ENCODE measurements around the gene UGT1A7.

Gene UGT1A7

DNA sequence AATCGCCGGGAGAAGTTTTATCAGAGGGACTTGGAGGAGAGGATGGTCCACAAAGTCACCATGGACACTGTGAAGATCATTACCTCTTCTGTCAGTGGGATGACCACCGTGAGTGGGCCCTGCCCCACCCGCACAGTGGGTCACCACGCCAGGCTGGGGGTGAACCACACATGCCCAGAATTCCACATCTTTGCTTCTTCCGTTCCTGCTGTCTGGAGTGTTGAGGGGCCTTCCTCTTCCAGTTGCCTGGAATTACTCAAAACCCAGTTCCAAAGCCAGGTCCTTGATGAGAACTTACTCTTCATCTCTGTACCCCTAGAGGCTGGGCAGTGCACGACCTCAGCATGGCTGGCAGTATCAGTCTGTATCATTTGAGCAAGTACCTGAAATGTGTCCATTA, 118.5 kb downstream of the UGT1A7 start:
- Histone ChIP-seq H3K36me3 (no peaks in the 10 kb centered on the region), H3K27me3 (no peaks in the 10 kb centered on the region), H3K9me3 (no peaks in the 10 kb centered on the region), H3K4me3 (ENCODE audit: low read depth, low read length) (no peak overlapping the region), H3K4me1 (no peaks in the 10 kb centered on the region)
- no peak for DNase-seq
- TF ChIP-seq, protein P1, sequence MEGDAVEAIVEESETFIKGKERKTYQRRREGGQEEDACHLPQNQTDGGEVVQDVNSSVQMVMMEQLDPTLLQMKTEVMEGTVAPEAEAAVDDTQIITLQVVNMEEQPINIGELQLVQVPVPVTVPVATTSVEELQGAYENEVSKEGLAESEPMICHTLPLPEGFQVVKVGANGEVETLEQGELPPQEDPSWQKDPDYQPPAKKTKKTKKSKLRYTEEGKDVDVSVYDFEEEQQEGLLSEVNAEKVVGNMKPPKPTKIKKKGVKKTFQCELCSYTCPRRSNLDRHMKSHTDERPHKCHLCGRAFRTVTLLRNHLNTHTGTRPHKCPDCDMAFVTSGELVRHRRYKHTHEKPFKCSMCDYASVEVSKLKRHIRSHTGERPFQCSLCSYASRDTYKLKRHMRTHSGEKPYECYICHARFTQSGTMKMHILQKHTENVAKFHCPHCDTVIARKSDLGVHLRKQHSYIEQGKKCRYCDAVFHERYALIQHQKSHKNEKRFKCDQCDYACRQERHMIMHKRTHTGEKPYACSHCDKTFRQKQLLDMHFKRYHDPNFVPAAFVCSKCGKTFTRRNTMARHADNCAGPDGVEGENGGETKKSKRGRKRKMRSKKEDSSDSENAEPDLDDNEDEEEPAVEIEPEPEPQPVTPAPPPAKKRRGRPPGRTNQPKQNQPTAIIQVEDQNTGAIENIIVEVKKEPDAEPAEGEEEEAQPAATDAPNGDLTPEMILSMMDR (IDR thresholded peaks at IDR 0.05; ENCODE audit: low read depth, low read length) = no peak

DNA sequence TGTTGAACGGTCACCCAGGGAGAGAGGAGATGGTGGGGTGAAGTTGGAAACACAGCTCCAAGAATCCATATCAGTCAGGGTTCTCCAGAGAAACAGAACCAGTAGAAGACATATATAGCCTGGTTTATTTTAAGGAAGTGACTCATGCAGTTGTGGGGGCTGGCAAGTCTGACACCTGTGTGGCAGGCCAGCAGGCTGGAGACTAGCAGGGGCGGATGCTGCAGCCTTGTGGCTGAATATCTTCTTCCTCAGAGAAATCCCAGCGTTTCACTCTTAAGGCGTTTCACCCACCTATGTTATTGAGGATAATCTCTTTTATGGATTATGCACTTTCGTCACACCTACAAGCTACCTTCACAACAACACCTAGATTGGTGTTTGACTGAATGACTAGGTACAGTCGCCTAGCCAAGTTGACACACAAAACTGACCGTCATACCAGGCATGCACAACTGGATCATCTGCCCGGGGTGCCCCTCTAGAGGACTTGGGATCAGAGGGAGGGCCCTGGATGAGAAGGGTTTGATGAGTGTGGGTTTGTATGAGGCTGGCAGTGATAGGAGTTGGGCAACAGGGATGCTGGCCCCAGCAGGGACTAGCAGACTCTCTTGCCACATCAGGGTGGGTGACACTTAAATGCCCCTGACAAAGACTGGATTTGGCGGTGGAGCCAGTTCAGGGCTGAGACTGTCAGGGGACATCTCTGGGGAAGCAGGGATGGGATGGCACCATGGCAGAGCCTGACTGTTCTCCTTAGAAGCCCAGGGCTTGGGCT, 119.8 kb downstream of the UGT1A7 start:
- Histone ChIP-seq H3K9me3 (no peaks in the 10 kb centered on the region), H3K4me1 (no peaks in the 10 kb centered on the region), H3K27me3 (no peaks in the 10 kb centered on the region), H3K4me3 (ENCODE audit: low read depth, low read length) (no peak overlapping the region), H3K36me3 (no peaks in the 10 kb centered on the region)
- TF ChIP-seq, protein P1 (IDR thresholded peaks at IDR 0.05; ENCODE audit: low read depth, low read length) = no peak
- DNase-seq = no peak

DNA sequence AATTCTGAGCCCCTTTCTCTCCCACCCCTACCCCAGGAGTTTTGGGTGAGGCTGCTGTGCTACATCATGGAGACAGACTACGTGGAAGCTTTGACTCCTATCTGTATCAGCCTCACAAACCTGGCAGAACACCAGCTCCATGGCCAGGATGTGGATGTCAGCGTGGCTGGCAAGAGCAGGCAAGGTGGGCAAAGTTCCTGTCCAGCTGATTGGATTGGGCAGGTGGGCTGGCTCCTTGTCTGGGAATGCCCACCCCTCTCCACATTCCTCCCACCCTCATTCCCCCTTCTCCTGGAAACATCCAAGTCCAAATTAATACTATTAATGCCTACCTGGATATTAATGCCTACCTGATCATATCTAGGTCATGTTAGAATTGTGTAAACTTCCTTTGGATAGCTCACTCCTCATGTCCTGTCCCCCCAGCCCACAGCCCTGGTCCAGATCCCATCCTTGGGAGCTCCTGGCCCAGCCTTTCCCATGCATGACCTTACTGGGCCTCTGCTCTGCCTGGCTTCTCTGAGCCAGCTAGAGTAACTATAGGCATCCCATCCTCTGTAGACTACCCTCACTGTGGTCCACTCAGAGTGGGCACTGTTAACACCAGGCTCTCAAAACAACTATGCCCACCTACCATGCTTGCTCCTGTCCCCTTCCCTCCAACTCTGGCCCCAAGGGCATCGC, 120.6 kb downstream of the UGT1A7 start:
- TF ChIP-seq, protein P1 (IDR thresholded peaks at IDR 0.05; ENCODE audit: low read depth, low read length) = no peak
- Histone ChIP-seq H3K36me3 (no peaks in the 10 kb centered on the region), H3K9me3 (no peaks in the 10 kb centered on the region), H3K4me1 (no peaks in the 10 kb centered on the region), H3K27me3 (no peaks in the 10 kb centered on the region), H3K4me3 (ENCODE audit: low read depth, low read length) (no peak overlapping the region)
- no peak for DNase-seq

DNA sequence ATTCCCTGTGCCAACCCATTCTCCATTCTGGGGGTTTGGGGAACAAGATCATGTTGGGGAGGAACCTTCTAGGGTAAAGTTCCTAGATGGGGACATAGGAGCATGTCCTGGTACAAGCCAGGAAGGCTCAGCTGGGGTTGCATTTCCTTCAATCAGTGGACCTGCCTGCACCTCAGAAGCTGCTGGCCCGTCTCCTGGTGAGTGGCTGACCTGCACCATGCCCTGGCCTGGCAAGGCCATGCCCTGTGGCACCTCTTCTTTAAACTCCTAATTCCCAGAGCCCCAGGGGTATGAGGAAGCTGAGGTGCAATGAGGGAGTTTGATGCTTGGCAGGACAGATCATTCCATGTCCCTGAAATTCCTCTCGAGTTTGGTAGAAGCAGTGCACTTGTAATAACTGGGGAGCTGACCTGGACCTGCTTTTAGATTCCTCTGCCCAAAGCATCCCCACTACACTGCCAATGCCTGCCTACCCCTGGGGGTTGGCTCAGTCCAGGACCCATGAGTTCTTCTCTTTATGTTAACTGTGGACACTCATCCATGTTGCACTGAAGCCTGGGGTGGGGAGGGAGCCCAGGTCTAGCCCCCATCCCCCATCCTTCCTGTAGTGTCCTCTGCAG, 121.7 kb downstream of the UGT1A7 start:
- no peak for DNase-seq
- H3K27me3 ChIP-seq = peaks cover 6% of the 10 kb centered on the region; the same call in 1 of the 2 replicates
- H3K4me3 ChIP-seq (ENCODE audit: low read depth, low read length) = no peak overlapping the region
- no peaks in the 10 kb centered on the region for H3K4me1 ChIP-seq
- H3K36me3 ChIP-seq = no peaks in the 10 kb centered on the region
- TF ChIP-seq, protein P1 (IDR thresholded peaks at IDR 0.05; ENCODE audit: low read depth, low read length) = no peak
- no peaks in the 10 kb centered on the region for H3K9me3 ChIP-seq

DNA sequence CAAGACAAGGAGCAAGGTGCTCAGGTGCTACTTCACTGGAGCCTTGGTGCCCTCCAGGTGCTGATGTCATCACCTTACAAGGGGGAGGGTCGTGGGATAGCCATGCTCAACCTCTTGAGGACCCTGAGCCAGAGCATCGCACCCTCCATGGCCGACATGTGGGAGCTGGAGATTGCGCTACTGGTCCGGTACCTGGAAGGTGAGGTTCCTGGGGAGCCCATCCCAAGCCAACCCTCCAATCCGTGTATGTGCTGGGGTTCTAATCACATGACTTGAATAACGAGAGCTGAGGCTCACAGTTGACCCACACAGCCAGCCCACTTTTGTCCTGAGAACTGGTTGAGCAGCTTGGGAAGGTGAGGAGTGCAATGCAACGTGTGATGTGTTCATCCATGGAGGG, 122.3 kb downstream of the UGT1A7 start:
- H3K36me3 ChIP-seq = no peaks in the 10 kb centered on the region
- TF ChIP-seq, protein P1 (IDR thresholded peaks at IDR 0.05; ENCODE audit: low read depth, low read length) = no peak
- no peak overlapping the region for H3K4me3 ChIP-seq (ENCODE audit: low read depth, low read length)
- DNase-seq = no peak
- no peaks in the 10 kb centered on the region for H3K4me1 ChIP-seq
- H3K27me3 ChIP-seq = peaks cover 12% of the 10 kb centered on the region
- H3K9me3 ChIP-seq = no peaks in the 10 kb centered on the region
